K562 (cell line): Measurements from ENCODE around the gene RARG. TPM values are rescaled to one million over a fixed set of nuclear protein-coding genes. Genes with fewer than 3 reads are reported as not detected.

Experiments used
- ARNT ChIP-seq, 2 experiments: fragments of 450-650 bp; IDR thresholded peaks; 2 replicates each; pipeline ENCODE4 v1.6.1; 2016; ENCODE audit warnings: mild to moderate bottlenecking in 1 of 2
- ELF2 ChIP-seq: fragments of 250-450 bp; sonication (Bioruptor Pico); IDR thresholded peaks from 2 replicates; pipeline ENCODE4 v1.5.0; 2021; ENCODE audit warnings: mild to moderate bottlenecking
- HDAC1 ChIP-seq, 2 experiments: fragments of 450-650 bp; IDR thresholded peaks; 2 replicates each; pipeline ENCODE4 v1.6.1; 2016 to 2017; ENCODE audit warnings: inconsistent platforms in 1 of 2, mild to moderate bottlenecking in 1 of 2, moderate library complexity in 1 of 2
- MAFK ChIP-seq: IDR thresholded peaks from 2 replicates; pipeline ENCODE4 v1.6.1; 2011; ENCODE audit warnings: low read length, improper control_type of control experiment
- NELFE ChIP-seq: IDR thresholded peaks from 2 replicates; pipeline ENCODE4 v1.6.1; 2011; ENCODE audit warnings: mild to moderate bottlenecking; ENCODE audit not compliant: insufficient read depth, insufficient read length
- NFIC ChIP-seq: fragments of 450-650 bp; IDR thresholded peaks from 2 replicates; pipeline ENCODE4 v1.6.1; 2017; ENCODE audit warnings: mild to moderate bottlenecking, inconsistent platforms
- NFYB ChIP-seq: IDR thresholded peaks from 2 replicates; pipeline ENCODE4 v1.6.1; 2011; ENCODE audit warnings: mild to moderate bottlenecking, moderate library complexity; ENCODE audit not compliant: insufficient read length; ENCODE audit errors: extremely low read depth
- NR2C2 ChIP-seq, 2 experiments: fragments of 200-800 bp in 1 of 2; sonication (Bioruptor generic) in 1 of 2; sonication (generic) in 1 of 2; formaldehyde crosslinking in 1 of 2; IDR thresholded peaks; 2 replicates each; pipeline versions ENCODE4 v1.6.1 to v1.8.0; 2016 to 2022; ENCODE audit warnings: mild to moderate bottlenecking in 1 of 2, missing compliant biosample characterization in 1 of 2, missing genetic modification characterization in 1 of 2, missing genetic modification reagents in 1 of 2
- SRSF1 ChIP-seq: fragments of 200-400 bp; formaldehyde crosslinking; IDR thresholded peaks from 2 replicates; pipeline ENCODE4 v1.6.1; 2017; ENCODE audit warnings: mild to moderate bottlenecking, low read depth, low read length, moderate library complexity
- ZKSCAN1 ChIP-seq: fragments of 150-350 bp; IDR thresholded peaks from 2 replicates; pipeline ENCODE4 v1.6.1; 2016; ENCODE audit warnings: low read depth, low read length
- ZMIZ1 ChIP-seq, 2 experiments: fragments of 150-350 bp in 1 of 2; IDR thresholded peaks; 2 replicates each; pipeline ENCODE4 v1.6.1; 2012 to 2016; ENCODE audit warnings: low read depth in 2 of 2, low read length in 2 of 2, mild to moderate bottlenecking in 1 of 2, moderate library complexity in 1 of 2
- ZNF311 ChIP-seq: fragments of 250-450 bp; sonication (Bioruptor Pico); IDR thresholded peaks from 2 replicates; pipeline ENCODE4 v1.4.0; 2020; ENCODE audit warnings: mild to moderate bottlenecking, moderate library complexity
- ZNF316 ChIP-seq: fragments of 450-650 bp; IDR thresholded peaks from 2 replicates; pipeline ENCODE4 v1.6.1; 2016
- polyA plus RNA-seq, 8 experiments: library from polyadenylated mRNA; depleted of rRNA in 4 of 8; stranded (reverse) in 5 of 8; unstranded in 3 of 8; fragments of >200 nt; fragmentation: Nextera tagmentation in 2 of 8; fragmentation: Illumina TruSeq in 1 of 8; extraction: Ambion mirVana in 2 of 8; extraction: Trizol in 1 of 8; gene quantifications; 2 replicates each; pipeline versions ENCODE4 v1.2.1 to v1.2.3, GENCODE V29; 2011 to 2014; ENCODE audit warnings: inconsistent platforms in 1 of 8, missing spikeins in 1 of 8
- total RNA-seq, 7 experiments: library from RNA; depleted of rRNA in 6 of 7; stranded (reverse); fragments of >200 nt in 6 of 7; fragmentation: Illumina TruSeq in 2 of 7; extraction: Trizol in 2 of 7; gene quantifications; 2 replicates each; pipeline versions ENCODE4 v1.2.1 to v1.2.3, GENCODE V29; 2011 to 2021; ENCODE audit warnings: low replicate concordance in 1 of 7

Gene RARG
- total and polyA plus RNA-seq, 9 of the 15 experiments (the other 6 are each of a cell fraction or from before 2014, with no cell fraction given): 0.18 to 7.6 (median 3.8) TPM

- TF ChIP-seq MAFK (peak; percentile 20; the same call in 1 of the 2 replicates), ZNF316 (peak; percentile 61; the same call in 1 of the 2 replicates), NR2C2 (CRISPR knock-in tag; IDR thresholded peaks at IDR 0.05) (no peak), NR2C2 (tag; IDR thresholded peaks at IDR 0.05) (no peak), NFYB (no peak), NFIC (no peak), HDAC1 (IDR thresholded peaks at IDR 0.05) (no peak), ZKSCAN1 (peak; percentile 97), SRSF1 (no peak), ARNT (IDR thresholded peaks at IDR 0.05) (0 out of 4 replicates have a peak, but pooled peaks of 1 of the 2 experiments have one; percentile 13), ZMIZ1 (IDR thresholded peaks at IDR 0.05; ENCODE audit: low read depth in 2 of 2, low read length in 2 of 2) (no peak; a peak in 1 of 4 replicates), NELFE (no peak), ELF2 (CRISPR knock-in tag) (0 out of 2 replicates have a peak, but pooled peaks have one; percentile 19), ZNF311 (CRISPR knock-in tag) (no peak)
These were observed 35.4 kb upstream of the RARG start (continued) for GRCh38 chr12:53267306-53267998.
